ENCODE results near the gene ROR2.

- TF ChIP-seq REST (IDR thresholded peaks at IDR 0.05; ENCODE audit: insufficient read depth in 1 of 2, low read depth in 2 of 2, low read length in 2 of 2) (no peak), POLR2AphosphoS5 (IDR thresholded peaks at IDR 0.05; ENCODE audit: low read depth, low read length) (no peak)
Observed at GRCh38 chr9:91606255-91606995, 343.6 kb downstream of the ROR2 start.
